SK-N-SH (cell line): Measurements from ENCODE around the gene NPTX1. TPM values are rescaled to one million over a fixed set of nuclear protein-coding genes. Genes with fewer than 3 reads are reported as not detected.

Experiments used
- CTCF ChIA-PET: fragments of 300-600, 350-600 bp; formaldehyde crosslinking; extraction: SDS; loops from one replicate; lab custom pipeline; 2021; lab: Yijun Ruan, JAX
- POLR2A ChIA-PET: fragments of 350-600 bp; sonication (Branson Sonifier 250); formaldehyde crosslinking; extraction: SDS; loops from one replicate; lab custom pipeline; 2020; ENCODE audit warnings: antibody characterized with exemption, inconsistent platforms; lab: Yijun Ruan, JAX
- DNase-seq: peaks from one replicate; pipeline ENCODE4 v3.0.0; 2012
- H2AFZ ChIP-seq: fragments of 200-600 bp; sonication (generic); 2 replicates; pipeline ENCODE4 v1.8.1; 2016; ENCODE audit warnings: antibody characterized with exemption, mild to moderate bottlenecking, low read depth
- H3F3A ChIP-seq: fragments of 200-600 bp; sonication (generic); replicated peaks from 2 replicates; pipeline ENCODE3; 2016; ENCODE audit warnings: antibody characterized with exemption, mild to moderate bottlenecking; ENCODE audit not compliant: insufficient read depth
- H3K27ac ChIP-seq, 2 experiments: fragments of 200-500 bp in 1 of 2; fragments of 200-600 bp in 1 of 2; sonication (Bioruptor generic) in 1 of 2; sonication (generic), shearing (Covaris generic) in 1 of 2; 2 replicates each; pipeline versions ENCODE4 v1.5.1 to v1.6.1; 2014 to 2016; ENCODE audit warnings: low read depth in 2 of 2, inconsistent platforms in 1 of 2, low read length in 1 of 2, mild to moderate bottlenecking in 1 of 2, mixed read lengths in 1 of 2
- H3K27me3 ChIP-seq: fragments of 200-600 bp; sonication (generic), shearing (Covaris generic); 2 replicates; pipeline ENCODE4 v1.6.1; 2016; ENCODE audit warnings: mixed run types; ENCODE audit not compliant: insufficient read depth
- H3K36me3 ChIP-seq, 2 experiments: fragments of 200-500 bp in 1 of 2; fragments of 200-600 bp in 1 of 2; sonication (Bioruptor generic) in 1 of 2; sonication (generic) in 1 of 2; replicated peaks in 1 of 2; 2 replicates each; pipeline versions ENCODE3 to v1.5.1; 2014 to 2016; ENCODE audit warnings: low read length in 1 of 2, mild to moderate bottlenecking in 1 of 2; ENCODE audit not compliant: insufficient read depth in 2 of 2, control insufficient read depth in 1 of 2
- H3K4me1 ChIP-seq, 2 experiments: fragments of 200-500 bp in 1 of 2; fragments of 200-600 bp in 1 of 2; sonication (Bioruptor generic) in 1 of 2; sonication (generic), shearing (Covaris generic) in 1 of 2; 2 replicates each; pipeline versions ENCODE4 v1.5.1 to v1.6.1; 2014 to 2016; ENCODE audit warnings: low read depth in 1 of 2, low read length in 1 of 2, mixed run types in 1 of 2; ENCODE audit not compliant: insufficient read depth in 2 of 2, control insufficient read depth in 1 of 2
- H3K4me2 ChIP-seq: fragments of 200-600 bp; sonication (generic), shearing (Covaris generic); 2 replicates; pipeline ENCODE4 v1.6.1; 2017; ENCODE audit warnings: mixed run types
- H3K4me3 ChIP-seq, 2 experiments: fragments of 200-500 bp in 1 of 2; fragments of 200-600 bp in 1 of 2; sonication (Bioruptor generic) in 1 of 2; sonication (generic), shearing (Covaris generic) in 1 of 2; 2 replicates each; pipeline versions ENCODE4 v1.5.1 to v1.8.1; 2014 to 2016; ENCODE audit warnings: low read depth in 2 of 2, inconsistent platforms in 1 of 2, low read length in 1 of 2, mild to moderate bottlenecking in 1 of 2, mixed read lengths in 1 of 2, moderate library complexity in 1 of 2
- H3K79me2 ChIP-seq: fragments of 200-600 bp; sonication (generic); 2 replicates; pipeline ENCODE4 v1.8.1; 2017; ENCODE audit warnings: mild to moderate bottlenecking; ENCODE audit not compliant: insufficient read depth
- H3K9ac ChIP-seq: fragments of 200-600 bp; sonication (generic); 2 replicates; pipeline ENCODE4 v1.6.1; 2017; ENCODE audit warnings: mixed run types
- H3K9me2 ChIP-seq: fragments of 200-600 bp; sonication (generic); 2 replicates; pipeline ENCODE4 v1.6.1; 2017; ENCODE audit warnings: mixed run types
- H3K9me3 ChIP-seq: fragments of 200-600 bp; sonication (generic); 2 replicates; pipeline ENCODE4 v1.6.1; 2017; ENCODE audit warnings: mixed run types, mild to moderate bottlenecking, moderate library complexity
- H4K20me1 ChIP-seq: fragments of 200-600 bp; sonication (generic); 2 replicates; pipeline ENCODE4 v1.6.1; 2017; ENCODE audit warnings: mild to moderate bottlenecking, mixed run types; ENCODE audit not compliant: insufficient read depth
- CHD2 ChIP-seq: fragments of 150-350 bp; IDR thresholded peaks from 2 replicates; pipeline ENCODE4 v1.6.1; 2018; ENCODE audit warnings: low read length; ENCODE audit not compliant: partially characterized antibody
- CTCF ChIP-seq: fragments of 200-600 bp; sonication (generic); IDR thresholded peaks from 2 replicates; pipeline ENCODE4 v1.6.1; 2017; ENCODE audit warnings: antibody characterized with exemption, mild to moderate bottlenecking, moderate library complexity
- EZH2phosphoT487 ChIP-seq: fragments of 200-600 bp; sonication (generic); IDR thresholded peaks from 2 replicates; pipeline ENCODE4 v1.6.1; 2017; ENCODE audit warnings: low read depth, mixed run types, mild to moderate bottlenecking, antibody characterized with exemption, moderate library complexity, borderline replicate concordance
- FOSL2 ChIP-seq: IDR thresholded peaks from 2 replicates; pipeline ENCODE4 v1.4.0; 2012; ENCODE audit warnings: low read depth, mild to moderate bottlenecking, moderate library complexity, borderline replicate concordance
- JUND ChIP-seq: IDR thresholded peaks from 2 replicates; pipeline ENCODE4 v1.4.0; 2012
- MAX ChIP-seq: IDR thresholded peaks from 2 replicates; pipeline ENCODE4 v1.4.0; 2012; ENCODE audit warnings: low read depth
- NFIC ChIP-seq: IDR thresholded peaks from 2 replicates; pipeline ENCODE4 v1.4.0; 2012; ENCODE audit warnings: borderline replicate concordance
- POLR2AphosphoS5 ChIP-seq: IDR thresholded peaks from 2 replicates; pipeline ENCODE4 v1.6.1; 2012; ENCODE audit warnings: low read depth, low read length
- USF2 ChIP-seq: fragments of 150-350 bp; IDR thresholded peaks from 2 replicates; pipeline ENCODE4 v1.6.1; 2017; ENCODE audit warnings: antibody characterized with exemption, low read length, low read depth, borderline replicate concordance
- ZBTB33 ChIP-seq: IDR thresholded peaks from 2 replicates; pipeline ENCODE4 v1.4.0; 2012; ENCODE audit warnings: low read depth, borderline replicate concordance
- WGBS: methylation state at CpG from one replicate; pipeline ENCODE4 v1.1.6; 2017; ENCODE audit warnings: low lambda C conversion rate; 5-methylcytosine and 5-hydroxymethylcytosine counted together
- polyA plus RNA-seq, 3 experiments: library from polyadenylated mRNA; depleted of rRNA; stranded (reverse); fragments of >200 nt; gene quantifications; 2 replicates each; pipeline ENCODE4 v1.2.3, GENCODE V29; 2012

NPTX1 gene
- polyA plus RNA-seq, 1 of the 3 experiments (the other 2 are of a cell fraction): 0.05 TPM

- TF ChIP-seq ZBTB33 (no peak), CTCF (no peak), FOSL2 (no peak), POLR2AphosphoS5 (no peak), CHD2 (no peak), MAX (no peak)
These were observed 37.6 kb downstream of the NPTX1 start (continued) for GRCh38 chr17:80438806-80439205.

GRCh38 chr17:80437532-80437931 is 38.9 kb downstream of the NPTX1 start:
- Histone ChIP-seq H3K36me3 (no peaks in the 10 kb centered on the region), H3K4me2 (no peak overlapping the region), H3K27ac (no peak overlapping the region), H3K9me3 (no peaks in the 10 kb centered on the region), H3K9me2 (no peaks in the 10 kb centered on the region), H2AFZ (no peak overlapping the region), H3K27me3 (no peaks in the 10 kb centered on the region), H3F3A (no peaks in the 10 kb centered on the region), H3K79me2 (no peaks in the 10 kb centered on the region), H4K20me1 (peaks cover 17% of the 10 kb centered on the region), H3K4me1 (no peaks in the 10 kb centered on the region; a peak in 1 of 4 replicates), H3K4me3 (no peak overlapping the region), H3K9ac (no peak overlapping the region)
- 74% methylated on average over 10 of the region's 10 CpGs for WGBS
- DNase-seq: no peak
- TF ChIP-seq USF2 (no peak), NFIC (no peak), EZH2phosphoT487 (no peak), CHD2 (no peak), JUND (no peak)
- ChIA-PET CTCF (interaction anchor here (1.0 to 4.1 kb wide), 3 partner anchors 9 to 544 kb away, joined by 3 to 29 read pairs (median 4); partner anchors contain the start of gene NPTX1), POLR2A (interaction anchor here (1.2 kb wide), 1 partner anchor 10 kb away, joined by 3 read pairs; no protein-coding TSS in a partner anchor)
